Activated CD4-positive, CD25-positive, alpha-beta regulatory T cell treated with anti-CD3 and anti-CD28 coated beads, Interleukin-2, amount 50 U/mL, for 24 hours (primary cell): ENCODE data around the gene SRRM3.
"Not testable (repeated sequence)": the region's sequence is repeated elsewhere in the genome, so short reads cannot be mapped to it uniquely, and the experiment has no call there.

ENCODE experiments used
- ATAC-seq, 2 donors: fragments of 150-1000 bp; cut with Tn5 transposase; one replicate each; pipeline ENCODE4 v1.10.0; 2021; ENCODE audit warnings: mild to moderate bottlenecking in 1 of 2, moderate library complexity in 1 of 2

Gene SRRM3

DNA sequence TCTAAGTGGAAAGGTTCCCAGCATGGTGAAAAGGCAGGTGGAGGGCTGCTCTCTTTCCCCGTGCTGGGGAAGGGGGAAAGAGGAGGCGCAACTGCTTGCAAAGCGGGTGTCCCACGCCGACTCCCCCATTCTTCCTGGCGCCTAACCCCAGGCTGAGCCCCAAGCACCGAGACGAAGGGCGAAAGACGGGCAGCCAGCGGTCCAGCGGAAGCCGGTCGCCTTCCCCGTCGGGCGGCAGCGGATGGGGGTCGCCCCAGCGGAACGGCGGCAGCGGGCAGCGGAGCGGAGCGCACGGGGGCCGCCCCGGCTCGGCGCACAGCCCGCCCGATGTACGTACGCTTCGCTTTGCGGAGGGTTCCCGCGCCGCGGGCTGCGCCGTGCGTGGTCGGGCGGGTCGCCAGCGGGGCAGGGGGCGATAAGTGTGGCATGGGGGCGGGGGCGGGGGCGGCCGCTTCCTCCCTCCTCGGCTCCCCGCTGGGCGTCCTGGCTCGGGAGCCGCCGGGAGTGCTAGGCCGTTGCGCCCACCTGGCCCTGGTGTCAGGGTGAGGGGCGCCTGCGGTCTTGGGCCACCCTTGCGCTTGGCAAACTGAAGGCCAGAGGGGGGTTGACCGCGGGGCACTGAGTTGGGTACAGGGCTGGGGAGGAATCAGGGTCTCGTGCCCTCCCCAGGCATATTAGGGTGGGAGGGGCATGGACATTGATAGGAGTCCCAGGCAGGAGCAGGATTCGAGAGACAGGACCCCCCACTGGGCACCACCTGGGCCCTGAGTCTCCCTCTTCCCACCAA is 65.6 kb downstream of the SRRM3 start:
- ATAC-seq, result no peak

DNA sequence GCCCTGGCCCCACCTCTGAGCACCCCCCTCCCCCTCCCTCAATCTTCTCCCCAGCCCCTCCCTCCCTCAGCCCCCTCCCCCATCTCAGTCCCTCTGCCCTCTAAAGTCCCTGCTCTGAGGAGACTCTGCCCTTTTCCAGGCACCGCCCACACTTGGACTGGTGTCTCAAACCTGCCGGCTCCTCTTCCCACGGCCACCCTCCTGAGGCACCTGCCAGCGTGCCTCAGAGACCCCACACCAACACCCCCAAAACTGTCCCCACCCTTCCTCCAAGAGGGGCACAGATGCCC is 66.1 kb downstream of the SRRM3 start:
- no peak for ATAC-seq

DNA sequence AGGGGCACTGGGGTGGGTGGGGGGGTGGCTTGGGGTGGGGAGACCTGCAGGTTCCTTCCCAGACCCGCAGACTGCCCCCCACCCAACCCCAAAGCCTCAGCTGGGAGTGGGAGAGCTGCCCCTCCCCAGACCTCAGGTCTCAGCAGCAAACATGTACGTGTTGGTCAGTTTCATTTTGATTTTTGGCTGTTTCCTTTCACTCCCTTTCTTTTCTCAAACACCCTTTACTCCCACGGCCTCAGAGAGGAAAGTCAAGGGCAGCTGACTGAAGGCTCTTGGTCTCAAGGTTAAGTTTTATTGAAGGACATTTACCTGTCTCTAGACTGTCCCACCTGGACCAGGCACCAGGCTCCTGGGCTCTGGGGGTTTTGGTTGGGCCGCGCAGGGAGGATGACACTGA is 66.7 kb downstream of the SRRM3 start:
- ATAC-seq, result no peak

DNA sequence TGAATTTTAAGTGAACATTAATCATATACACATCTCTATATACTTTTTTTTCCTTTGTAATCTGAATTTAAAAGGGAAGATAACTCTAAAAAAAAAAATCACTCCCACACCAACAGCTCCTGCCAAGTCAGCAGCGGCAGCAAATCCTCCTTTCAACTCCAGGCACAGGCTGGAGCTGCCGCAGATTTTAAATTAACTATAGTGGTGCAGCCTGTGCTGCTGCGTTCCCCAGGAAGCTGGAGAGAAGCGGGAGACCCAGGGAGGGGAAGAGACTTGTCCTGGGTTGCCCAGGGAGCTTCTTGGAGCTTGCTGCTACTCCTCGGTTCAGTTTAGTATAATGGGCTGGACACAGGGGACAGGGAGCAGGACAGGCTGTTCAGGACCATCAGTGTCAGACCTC is 68.2 kb downstream of the SRRM3 start:
- ATAC-seq, result no peak

DNA sequence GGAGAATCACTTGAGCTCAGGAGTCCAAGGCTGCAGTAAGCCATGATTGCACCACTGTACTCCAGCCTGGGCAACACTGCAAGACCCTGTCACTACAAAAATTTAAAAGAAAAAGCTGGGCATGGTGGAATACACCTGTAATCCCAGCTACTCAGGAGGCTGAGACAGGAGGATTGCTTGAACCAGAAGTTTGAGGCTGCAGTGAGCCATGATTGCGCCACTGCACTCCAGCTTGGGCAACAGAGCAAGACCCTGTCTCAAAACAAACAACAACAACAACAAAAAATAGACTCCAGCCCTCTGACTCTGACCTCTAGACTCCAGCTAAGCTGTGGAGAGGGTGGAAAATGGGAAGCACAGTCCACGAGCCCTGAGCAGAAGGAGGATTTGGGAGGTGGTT is 69.7 kb downstream of the SRRM3 start:
- ATAC-seq, result not testable (repeated sequence)

DNA sequence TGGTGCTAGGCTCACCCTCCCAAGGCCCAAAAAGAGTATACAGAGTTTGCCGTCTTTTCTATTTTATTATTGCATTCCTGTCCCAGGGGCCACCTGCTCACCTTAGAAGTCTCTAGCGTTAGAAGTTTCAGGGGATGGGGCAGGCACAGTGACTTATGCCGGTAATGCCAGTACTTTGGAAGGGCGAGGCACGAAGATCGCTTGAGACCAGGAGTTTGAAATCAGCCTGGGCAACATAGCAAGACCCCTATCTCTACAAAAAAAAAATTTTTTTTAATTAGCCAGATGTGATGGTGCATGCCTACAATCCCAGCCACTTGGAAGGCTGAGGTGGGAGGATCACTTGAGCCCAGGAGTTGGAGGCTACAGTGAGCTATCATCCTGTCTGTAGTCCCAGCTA is 70.4 kb downstream of the SRRM3 start:
- ATAC-seq, result no peak

DNA sequence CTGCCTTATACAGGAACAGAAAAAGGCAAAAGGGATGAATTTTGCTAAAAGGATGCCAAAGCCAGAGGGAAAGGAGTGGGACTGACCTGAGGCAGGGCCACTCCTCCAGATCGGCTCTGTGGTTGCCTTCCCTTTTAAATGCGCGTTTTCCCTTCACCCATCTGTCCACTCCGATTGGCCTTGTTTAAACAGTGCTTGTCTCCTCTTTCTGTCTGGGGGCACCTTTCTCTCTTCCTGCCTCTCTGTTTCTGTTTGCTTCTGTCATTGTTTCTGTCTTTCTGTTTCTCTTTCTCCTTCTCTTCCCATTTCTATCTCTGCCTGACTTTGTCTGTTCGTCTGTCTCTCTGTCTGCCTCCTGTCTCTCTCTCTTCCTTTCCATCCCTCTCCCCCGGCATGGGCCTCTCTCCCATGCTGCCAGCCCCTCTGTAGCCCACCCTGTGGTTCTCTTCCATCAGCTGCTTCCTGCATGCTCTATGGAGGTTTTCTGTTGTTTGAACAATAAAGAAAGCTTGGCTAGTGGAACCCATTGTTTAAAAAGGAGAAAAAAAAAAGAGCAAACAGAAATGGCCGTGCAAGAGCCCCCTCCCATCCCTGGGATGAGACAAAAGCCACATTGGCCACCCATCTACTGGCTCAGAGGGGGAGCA is 71.3 kb downstream of the SRRM3 start:
- no peak for ATAC-seq

DNA sequence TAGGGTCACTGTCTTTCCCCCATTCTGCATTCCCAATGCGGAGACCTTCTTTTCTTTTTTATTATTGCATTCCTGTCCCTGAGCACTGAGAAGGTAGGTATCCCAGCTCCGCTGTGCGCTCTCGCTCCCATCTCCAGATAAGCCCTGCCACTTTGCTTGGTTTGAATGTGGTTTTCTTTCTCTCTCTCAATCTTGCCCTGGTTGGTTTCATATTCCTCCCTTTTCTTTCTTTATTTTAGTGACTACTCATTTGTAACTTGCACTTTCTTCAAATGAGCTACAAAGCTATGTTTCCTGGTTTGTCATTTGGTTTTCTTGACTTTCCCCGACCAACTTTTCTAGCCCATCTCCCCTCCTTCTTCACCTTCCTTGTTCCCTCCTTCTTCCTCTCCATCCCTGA is 71.8 kb downstream of the SRRM3 start:
- ATAC-seq, result no peak

DNA sequence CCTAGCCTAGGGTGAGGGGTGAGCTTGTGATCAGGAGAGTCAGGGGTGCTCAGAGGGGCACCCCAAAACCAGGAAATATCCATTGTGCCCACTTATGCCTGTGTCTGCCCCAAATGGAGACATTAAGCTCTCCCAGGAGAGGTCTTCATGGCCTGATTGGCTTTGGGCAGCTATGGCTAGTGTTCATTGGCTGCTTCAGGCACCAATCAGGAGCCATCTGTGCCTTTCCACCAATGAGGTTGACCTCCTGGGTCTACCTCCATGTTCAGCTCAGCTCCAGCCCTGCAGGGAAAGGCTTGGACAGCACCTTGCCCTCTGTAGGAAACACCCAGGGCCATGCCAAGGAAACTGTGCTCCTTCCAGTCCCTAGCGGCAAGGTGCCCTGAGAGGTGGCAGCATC is 76.8 kb downstream of the SRRM3 start:
- ATAC-seq, result no peak

DNA sequence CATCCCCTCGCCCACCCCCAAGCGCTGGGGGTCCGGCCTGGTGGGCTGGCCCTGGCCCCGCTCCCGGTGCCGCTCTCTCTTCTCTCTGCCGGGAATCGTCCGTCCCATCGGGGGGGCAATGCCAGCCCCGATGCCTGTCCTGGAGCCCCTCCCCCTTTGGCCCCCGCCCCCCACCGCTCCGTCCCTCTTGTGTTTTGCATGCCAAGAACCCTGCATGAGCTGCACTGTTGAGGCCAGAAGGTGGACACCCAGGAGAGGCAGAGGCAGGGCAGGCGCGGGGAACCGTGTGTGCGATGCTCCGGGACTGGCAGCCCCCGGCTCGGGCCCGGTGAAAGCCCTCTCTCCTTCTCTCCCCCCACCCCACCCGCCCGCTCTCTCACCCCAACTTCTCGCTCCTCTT is 78.7 kb downstream of the SRRM3 start:
- ATAC-seq, result no peak

DNA sequence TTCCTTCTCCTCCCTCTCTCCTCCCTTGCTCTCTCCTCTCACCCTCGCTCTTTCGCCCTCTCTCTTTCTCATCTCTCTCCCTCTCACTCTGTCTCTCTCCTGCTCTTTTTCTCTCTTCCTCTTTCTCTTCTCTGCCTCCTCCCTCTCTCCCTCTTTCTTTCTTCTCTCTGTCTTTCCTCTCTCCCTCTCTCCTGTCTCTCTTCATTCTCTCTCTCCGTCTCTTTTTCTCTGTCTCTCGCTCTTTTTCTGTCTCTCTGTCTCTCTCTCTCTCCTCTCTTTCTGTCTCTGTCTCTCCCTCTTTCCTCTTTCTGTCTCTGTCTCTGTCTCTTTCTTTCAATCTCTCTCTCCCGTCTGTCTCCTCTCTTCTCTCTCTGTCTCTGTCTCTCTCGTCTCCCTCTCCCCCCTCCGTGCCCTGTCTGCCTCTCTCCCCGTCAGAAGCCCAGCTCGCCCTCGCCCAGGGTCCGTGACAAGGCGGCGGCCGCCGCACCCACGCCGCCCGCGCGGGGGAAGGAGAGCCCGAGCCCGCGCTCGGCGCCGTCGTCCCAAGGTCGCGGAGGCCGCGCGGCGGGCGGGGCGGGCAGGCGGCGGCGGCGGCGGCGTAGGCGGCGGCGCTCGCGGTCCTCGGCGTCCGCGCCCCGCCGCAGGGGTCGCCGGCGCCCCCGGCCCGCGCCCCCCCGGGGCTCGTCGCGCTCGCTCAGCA is 79.5 kb downstream of the SRRM3 start:
- peak; percentile 24 to 35 for ATAC-seq

DNA sequence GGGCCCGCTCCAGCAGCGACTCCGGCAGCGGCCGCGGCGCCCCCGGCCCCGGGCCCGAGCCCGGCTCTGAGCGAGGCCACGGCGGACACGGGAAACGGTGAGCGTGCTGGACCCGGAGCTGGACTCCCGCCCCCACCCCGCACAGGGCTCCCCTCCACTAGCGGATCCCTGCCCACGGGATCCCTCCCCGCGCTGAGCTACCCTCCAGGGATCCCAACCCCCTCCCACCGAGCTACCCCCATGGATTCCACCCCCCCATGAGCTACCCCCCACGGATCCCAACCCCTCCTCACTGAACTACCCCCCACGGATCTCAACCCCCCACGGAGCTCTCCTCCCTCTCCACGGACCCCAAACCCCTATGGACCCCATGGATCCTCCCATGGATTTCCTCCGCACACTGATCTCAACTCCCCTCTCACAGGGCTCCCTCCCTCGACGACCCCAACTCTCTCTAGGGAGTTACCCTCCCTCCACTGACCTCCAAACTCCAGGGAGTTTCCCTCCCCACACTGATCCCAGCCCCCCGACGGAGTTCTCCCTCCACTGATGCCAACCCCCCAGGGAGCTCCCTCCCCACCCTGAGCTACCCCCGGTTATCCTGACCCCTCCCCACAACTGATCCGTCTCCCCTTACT is 80.1 kb downstream of the SRRM3 start:
- ATAC-seq, result no peak

DNA sequence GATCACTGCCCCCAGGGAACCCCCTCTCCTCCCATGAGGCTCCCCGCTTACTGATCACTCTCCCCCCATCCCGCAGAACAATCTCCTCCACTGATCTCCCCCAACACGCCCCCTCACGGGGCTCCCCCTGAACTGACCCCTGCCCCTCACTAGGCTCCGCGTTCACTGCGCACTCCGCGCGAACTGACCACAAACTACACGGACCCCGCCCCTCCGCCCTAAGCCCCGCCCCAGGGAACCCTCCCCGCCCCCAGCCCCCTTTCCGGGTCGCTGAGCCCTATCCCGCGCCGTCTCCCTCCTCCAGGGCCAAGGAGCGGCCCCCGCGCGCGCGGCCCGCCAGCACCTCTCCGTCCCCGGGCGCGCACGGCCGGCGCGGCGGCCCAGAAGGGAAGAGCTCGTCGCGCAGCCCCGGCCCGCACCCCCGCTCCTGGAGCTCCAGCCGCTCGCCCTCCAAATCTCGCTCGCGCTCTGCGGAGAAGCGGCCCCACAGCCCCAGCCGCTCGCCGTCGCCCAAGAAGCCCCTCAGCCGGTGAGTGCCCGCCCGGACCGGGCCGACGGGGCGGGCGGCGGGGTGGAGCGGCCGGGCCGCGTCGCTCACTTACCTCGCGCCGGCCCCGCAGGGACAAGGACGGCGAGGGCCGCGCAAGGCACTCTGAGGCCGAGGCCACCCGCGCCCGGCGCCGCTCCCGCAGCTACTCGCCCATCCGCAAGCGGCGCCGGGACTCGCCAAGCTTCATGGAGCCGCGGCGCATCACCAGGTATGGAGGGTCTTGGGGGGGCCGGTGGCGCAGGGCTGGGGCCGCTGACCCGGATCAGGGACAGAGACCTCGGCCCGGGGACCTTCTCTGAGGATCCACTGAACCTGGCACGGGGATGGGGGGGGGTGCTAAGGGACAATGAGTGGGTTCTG is 80.9 kb downstream of the SRRM3 start:
- peak in 1 of 2 donors; percentile 40 for ATAC-seq

DNA sequence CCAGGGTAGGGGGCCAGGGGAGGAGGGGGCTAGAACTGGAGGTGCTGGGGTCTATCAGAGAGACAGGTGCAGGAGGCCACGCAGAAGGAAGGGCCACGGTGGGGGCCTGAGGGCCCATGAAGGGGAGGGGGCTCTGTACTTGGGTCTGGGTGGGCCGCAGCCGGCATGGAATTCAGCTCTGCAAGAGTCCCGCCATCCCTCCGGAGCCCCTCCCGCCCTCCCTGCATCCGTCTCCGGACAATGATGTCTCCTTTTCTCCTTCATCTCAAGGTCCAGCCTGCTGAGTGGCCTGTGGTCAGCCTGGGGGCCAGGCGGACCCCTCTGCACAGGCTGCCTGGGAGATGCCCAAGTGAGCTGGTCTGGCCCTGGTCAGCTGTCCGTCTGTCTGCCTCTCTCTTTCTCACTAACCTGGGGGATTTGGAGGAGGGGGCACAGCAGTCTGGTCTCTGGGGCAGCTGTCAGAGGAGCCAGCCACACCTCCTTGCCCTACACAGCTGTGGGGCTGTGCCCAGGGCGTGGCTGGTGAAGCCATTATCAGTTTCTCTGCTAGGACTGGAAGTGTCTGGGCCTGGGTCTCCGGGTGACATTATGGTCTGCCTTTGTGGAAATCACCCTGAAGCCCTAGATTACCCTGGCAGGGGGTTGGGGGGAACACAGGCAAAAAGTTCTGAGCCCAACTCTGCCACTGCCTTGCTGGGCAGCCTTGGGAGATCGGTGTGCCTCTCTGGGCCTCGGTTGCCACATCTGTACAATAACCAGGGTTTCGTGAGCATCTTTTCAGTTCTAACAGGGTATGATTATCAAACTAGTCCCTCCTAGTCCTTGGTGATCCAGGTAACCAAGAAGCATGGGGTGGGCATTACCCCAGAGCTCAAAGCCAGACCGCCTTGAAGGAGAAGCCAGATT is 81.8 kb downstream of the SRRM3 start:
- no peak for ATAC-seq

DNA sequence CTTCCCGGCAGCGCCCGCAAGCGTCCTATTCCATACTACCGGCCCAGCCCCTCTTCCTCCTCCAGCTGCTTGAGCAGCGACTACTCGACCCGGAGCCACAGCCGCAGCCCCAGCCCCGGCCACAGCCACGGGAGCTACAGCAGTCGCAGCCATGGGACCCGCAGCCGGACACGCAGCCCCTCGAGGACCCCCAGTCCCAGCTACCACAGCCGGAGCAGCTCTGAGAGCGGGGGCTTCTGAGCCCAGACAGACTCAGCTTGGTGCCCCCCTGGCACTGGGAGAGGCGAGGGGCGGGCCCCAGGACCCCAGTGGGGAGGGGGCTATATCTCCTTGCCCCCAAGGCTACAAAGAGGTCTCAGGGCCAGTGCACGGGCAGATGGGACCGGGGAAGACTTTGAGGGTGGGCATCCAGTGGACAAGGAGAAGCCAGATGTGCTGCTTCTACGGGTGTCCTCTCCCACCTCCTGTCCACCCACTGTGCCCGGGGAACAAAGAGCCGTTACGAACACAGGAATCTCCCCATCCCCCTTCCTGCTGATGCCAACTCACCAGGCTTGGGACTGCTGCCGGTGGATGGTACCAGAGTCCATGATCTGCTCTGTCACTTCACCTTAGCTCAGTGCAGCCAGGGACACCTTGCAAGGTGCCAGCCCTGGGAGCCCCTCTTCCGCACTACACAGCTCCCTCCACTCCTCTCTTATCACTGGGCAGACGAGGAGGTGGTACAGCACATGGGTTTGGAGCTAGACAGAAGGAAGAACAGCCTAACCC is 84.1 kb downstream of the SRRM3 start:
- ATAC-seq, result no peak

DNA sequence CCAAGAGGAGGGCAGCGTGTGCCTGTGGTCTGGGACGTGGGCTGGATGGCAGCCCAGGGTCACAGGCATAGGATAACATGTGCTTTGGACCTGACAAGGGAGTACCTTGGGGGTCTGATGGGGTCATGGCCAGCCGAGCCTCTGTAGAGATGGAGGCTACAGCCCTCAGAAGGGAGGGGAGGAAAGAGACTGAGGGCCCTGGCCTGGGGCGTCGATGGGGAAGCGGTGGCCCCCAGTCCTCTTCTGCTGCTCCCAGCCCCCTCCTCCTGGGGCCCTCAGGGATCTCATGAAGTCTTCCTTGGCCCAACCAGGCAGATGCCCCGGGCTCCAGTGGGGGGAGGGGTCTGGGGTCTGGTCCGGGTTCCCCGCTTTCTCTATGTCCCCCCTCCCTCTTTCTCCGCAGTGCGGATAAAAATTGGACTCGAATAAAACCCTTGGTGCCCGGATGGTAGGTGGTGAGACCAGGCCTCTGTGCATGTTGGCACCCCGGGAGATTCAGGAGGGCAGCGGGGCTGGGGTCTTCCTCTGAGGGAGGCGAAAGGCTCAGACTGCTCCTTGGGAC is 85.2 kb downstream of the SRRM3 start:
- ATAC-seq, result no peak

DNA sequence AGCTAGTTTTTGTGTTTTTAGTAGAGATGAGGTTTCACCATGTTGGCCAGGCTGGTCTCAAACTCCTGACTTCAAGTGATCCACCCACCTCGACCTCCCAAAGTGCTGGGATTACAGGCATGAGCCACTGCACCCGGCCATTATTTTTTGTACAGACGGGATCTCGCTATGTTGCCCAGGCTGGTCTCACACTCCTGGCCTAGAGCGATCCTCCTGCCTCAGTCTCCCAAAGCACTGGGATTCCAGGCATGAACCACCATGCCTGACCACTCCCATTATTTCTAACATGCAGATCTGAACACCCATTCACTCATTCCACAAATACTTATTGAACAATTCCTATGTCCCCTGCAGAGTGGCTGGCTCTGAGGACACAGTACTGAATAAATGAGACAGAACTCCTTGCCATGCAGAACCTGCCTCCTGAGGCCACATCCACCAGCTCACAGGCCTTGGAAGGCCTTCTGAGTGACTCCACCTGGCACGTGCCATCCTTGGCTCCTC is 89.2 kb downstream of the SRRM3 start:
- ATAC-seq, result not testable (repeated sequence)

DNA sequence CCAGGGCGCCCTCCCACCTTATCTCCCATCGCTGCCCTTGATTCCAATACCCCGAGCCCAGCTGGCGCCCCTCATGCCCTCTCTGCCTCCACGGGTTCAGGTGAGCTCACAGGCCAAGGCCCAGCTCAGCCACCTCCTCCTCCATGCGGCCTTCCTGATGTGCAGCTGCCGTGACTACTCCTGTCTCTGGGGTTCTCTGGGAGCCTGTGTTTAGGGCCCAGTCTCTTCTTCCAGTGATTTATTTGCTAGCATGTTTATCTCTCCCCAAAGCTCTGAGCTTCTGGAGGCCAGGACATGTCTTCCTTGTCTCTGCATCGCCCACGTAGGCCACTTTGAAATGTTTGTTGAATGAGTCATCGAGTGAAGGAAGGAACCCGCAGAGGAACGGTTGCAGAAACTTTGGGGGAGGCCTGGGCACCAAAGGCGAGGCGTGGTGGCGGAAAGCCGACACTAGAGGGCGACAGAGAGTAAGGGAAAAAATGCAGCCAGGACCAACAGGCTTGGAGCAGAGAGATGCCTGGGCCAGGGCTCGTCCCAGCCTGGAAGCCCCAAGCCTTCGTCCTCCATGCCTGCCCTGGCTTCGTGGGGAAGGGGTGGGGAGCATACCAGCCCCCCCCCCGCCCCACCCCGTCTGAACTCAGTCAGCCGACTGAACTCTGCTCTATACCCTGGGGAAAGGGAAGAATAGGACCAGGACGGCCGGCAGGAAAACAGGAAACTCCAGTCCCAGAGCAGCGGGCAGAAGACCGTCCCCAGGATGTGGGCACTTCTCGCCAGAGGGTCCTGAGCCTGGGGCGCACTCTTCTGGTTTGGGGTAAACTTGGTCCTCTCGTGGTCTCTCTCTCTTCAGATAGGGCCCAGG is 89.9 kb downstream of the SRRM3 start:
- peak; percentile 88 to 90 for ATAC-seq

DNA sequence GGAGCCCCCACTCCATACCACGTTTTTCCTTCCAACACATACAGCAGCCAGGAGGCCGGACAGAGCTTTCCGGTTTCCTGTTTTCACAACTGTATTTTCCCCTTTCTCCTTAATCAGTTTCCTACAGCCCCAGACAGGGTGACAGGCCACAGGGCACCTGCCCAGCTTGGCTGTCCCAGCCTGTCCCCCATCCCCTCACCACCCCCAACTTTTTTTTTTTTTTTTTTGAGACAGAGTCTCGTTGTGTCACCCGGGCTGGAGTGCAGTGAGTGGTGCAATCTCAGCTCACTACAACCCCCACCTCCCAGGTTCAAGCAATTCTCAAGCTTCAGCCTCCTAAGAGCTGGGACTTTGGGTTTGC is 90.5 kb downstream of the SRRM3 start:
- no peak for ATAC-seq
